GM21367 (cell line): ENCODE measurements around the gene OGT.
A peak's percentile ranks its signal among the peaks of the same experiment; 100 is the strongest.
"Not testable (repeated sequence)": the region's sequence is repeated elsewhere in the genome, so short reads cannot be mapped to it uniquely, and the experiment has no call there.

Source experiments
- ATAC-seq: cut with Tn5 transposase; IDR thresholded peaks from one replicate; pipeline ENCODE4 v1.9.1; 2021; ENCODE audit not compliant: unreplicated experiment

OGT gene

DNA sequence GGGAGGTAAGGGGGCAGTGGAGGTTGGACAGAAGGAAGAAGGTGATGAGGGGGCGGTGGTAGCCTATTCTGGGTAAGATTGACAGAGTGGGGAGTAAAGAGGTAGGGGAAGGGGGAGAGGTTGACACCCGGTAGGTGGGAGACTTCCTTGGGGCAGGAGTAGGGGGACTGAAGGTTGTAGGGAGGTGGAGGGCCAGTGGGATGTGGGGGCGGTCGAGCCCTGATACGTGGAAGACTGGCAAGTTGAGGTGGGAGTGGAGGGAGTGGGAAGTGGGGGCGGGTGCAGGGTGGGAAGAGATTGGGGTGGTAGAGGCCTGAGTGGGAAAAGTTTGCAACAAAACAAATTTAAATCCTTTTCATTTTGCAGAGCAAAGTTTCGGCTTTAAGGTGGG, 47.1 kb downstream of the OGT start:
- no peak for ATAC-seq

- no peak for ATAC-seq
These were observed 48.3 kb downstream of the OGT start for GRCh38 chrX:71581210-71581609.

DNA sequence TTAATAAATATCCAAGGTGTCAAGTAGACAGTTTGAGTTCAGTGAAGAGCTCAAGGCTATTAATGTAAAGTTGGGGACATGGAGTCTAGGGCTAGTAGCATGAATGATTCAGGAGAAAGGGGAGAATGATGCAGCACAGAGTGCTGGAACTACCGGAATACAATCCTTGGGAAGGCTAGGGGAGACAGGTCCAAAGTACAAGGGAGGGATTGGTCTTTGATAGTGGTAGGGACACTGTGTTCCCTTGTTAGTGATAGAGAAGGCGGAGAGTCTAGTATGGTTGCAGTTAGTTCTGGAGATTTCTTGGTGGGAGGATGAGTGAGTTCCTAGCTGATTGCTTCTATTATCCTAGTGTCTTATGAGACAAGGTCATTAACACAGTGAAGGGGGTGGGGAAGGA, 54.0 kb downstream of the OGT start:
- ATAC-seq = no peak

DNA sequence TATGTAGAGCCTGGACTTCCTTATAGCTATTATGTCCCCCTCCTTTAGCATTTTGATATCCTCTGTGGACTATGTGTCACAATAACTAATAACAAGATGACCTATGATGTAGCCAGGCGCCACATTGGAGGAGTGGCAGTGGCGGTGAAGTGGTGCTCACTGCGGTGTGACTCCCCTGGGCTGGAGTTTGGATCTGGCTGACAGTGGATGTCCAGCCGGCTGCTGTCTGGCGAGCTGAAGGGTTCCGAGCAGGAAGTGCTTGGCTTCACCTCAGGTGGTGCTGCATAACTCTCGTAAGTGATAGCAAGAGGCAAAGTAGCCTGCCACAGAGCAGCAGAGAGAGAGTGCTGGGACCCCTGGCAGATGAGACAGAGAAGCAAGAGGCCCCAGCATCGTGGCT, 60.3 kb downstream of the OGT start:
- ATAC-seq = not testable (repeated sequence)

- no peak for ATAC-seq
These were observed 67.1 kb downstream of the OGT start for GRCh38 chrX:71599965-71600364.

- no peak for ATAC-seq
These were observed 70.7 kb downstream of the OGT start for GRCh38 chrX:71603618-71604017.

DNA sequence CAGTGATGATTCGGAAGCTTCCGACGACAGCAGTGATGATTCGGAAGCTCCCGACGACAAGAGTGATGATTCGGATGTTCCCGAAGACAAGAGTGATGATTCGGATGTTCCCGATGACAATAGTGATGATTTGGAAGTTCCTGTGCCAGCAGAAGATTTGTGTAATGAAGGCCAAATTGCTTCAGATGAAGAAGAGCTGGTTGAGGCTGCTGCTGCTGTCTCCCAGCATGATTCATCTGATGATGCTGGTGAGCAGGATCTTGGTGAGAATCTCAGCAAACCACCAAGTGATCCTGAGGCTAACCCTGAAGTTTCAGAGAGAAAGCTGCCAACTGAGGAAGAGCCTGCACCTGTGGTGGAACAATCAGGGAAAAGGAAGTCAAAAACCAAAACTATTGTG, 71.2 kb downstream of the OGT start:
- no peak for ATAC-seq

- no peak for ATAC-seq
These were observed 72.1 kb downstream of the OGT start for GRCh38 chrX:71604796-71605568.

DNA sequence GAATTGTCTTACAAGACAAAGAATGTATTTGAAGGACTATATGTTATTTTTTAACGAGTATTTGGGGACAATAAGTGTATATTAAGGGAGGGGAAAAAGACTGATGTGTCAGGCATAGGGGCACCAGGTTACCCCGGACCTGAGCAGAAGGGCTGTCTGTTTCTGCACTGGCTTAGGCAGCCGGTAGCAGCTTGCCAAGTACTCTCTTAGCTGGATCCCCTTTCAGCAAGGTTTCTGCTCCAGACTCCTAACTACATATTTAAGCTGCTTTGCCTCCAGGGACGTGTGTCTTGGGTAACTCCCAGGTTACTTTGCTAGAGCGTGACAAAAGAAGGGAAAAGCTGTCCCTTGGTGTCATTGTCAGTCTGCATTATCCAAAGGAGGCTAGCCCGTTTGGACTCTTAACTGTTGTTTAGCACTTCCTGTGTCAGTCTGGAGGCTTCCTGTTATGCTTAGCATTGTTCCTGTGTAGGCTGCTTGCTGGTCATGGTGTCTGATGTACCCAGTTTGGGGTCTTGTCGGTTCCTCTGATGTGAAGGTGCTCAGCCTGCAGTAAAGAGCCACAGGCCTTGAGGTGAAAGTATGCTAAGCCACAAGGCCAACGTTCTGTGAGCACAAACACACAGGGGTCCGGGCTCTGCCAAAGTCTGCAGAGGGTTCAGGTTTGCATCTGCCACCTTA, 73.8 kb downstream of the OGT start:
- ATAC-seq = no peak

GRCh38 chrX:71607488-71607887, 74.6 kb downstream of the OGT start:
- no peak for ATAC-seq

DNA sequence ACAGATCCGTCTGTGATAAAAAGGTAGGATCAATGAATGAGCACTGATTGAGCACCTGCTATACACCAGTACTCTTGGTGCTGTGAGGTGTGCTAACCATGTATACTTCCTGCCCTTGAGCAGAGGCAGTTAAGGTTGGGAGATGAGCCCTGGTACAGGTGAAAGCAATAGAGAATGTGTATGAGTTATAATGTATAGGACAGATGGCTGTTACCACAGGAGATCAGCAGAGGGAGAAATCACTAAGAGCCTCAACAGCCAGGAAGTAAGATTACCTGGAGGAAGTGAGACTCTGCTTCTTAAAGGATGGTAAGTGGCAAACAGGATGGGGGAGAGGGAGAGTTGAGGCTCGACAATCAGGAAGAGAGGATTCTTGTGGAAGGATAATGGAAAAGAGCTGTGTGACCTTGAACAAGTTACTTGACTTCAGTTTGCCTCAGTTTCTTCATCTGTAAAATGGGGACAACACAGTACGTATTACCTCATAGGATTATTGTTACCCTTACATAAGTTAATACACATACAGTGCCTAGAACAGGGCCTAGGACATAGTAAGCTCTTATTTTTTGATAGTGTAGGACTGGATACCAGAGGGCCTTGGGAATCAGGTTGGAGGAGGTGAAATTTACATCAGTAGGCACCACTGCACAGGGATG, 76.3 kb downstream of the OGT start:
- ATAC-seq = no peak

DNA sequence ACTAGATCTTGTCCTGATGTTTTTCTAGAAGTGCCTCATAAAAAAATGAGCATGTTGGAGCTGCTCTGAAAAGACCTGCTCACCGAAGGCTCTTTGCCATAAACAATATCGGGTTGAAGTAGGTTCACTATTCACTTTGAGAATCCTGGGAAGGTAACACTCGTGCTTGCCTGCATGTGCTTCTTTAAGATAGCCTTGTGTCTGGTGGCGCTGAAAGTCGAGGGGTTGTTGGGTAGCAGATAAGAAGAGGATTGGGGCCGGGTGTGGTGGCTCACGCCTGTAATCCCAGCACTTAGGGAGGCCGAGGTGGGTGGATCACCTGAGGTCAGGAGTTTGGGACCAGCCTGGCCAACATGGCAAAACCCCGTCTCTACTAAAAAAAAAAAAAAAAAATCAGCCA, 78.8 kb downstream of the OGT start:
- not testable (repeated sequence) for ATAC-seq

GRCh38 chrX:71612256-71612655, 79.4 kb downstream of the OGT start:
- ATAC-seq = no peak

- ATAC-seq = no peak
These were observed 82.2 kb downstream of the OGT start for GRCh38 chrX:71615056-71615455.

GRCh38 chrX:71615954-71616353, 83.0 kb downstream of the OGT start:
- ATAC-seq = no peak

DNA sequence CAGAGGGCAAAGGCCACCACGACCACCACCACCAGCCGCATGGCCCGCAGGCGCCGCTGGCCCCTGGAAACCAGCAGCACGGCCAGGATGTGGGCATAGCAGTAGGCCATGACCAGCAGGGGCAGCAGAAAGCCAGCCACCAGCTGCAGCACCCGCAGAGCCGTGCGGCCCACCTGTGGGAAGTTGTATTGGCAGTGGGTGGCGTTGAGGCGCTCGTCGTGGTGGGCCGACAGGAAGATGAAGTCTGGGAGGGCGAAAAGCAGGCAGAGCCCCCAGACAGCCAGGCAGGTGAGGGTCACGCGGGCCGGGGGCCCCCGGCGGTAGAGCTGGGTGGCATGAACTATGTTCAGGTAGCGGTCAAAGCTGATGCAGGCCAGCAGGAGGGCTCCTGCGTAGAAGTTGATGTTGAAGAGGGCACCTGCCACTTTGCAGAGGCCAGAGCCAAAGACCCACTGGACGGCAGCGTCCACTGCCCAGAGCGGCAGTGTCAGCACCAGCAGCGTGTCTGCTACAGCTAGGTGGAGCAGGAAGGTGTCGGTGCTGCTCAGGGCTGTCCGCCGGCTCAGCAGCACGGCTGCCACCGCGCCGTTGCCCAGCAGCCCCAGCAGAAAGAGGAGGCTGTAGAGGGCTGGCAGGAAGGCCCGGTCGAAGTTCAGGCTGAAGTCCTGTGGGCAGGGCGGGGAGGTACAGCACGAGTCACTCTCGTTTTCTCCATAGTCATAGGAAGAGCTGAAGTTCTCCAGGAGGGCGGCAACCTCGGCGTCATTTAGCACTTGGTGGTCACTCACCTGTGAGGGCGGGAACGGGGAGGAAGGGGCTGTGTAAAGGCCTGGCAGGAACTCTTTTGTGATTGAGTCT, 84.0 kb downstream of the OGT start:
- no peak for ATAC-seq

DNA sequence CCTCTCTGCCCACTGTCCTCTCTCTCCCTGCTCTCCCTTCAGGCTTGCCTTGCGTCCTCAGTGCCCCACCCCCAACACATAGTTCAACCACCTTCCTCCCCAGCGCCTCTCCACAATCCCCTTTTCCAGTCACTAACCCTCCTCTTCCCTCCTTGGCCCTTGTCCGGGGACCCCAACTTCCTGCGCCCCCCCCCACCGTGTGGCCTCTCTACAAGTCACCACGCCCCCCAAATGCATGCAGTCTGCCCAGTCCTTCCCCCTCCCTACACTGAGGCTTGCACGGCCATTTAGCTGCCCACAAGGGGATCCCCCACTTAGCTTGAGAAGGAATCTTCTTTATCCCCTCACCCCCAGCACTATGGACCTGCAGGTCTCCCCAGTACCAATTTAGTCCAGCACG, 84.8 kb downstream of the OGT start:
- ATAC-seq = no peak

- ATAC-seq = peak; percentile 47
These were observed 85.4 kb downstream of the OGT start, which contains the start of gene CXCR3 for GRCh38 chrX:71618303-71618721. Gene CXCR3 (minus strand): TSS chrX:71618511. CDS start chrX:71618449, 62 bp downstream.

- no peak for ATAC-seq
These were observed 85.9 kb downstream of the OGT start for GRCh38 chrX:71618787-71619186.

- no peak for ATAC-seq
These were observed 86.3 kb downstream of the OGT start for GRCh38 chrX:71619193-71619592.

GRCh38 chrX:71619986-71620385, 87.1 kb downstream of the OGT start:
- no peak for ATAC-seq
